ENCODE data around the gene SOAT2. TPM values are rescaled to one million over a fixed set of nuclear protein-coding genes. Genes with fewer than 3 reads are reported as not detected.

Gene SOAT2
- total RNA-seq, 1 donor from 2014 or later: not detected

GRCh38 chr12:53172352-53172751 lies 69.1 kb downstream of the SOAT2 start:
- no peak overlapping the region for H3K27ac Mint-ChIP-seq
- ATAC-seq (ENCODE audit: low read depth) (no peak), DNase-seq (no peak)
- H3K36me3 Mint-ChIP-seq (ENCODE audit: low read depth): peaks cover 17% of the 10 kb centered on the region
- ChIA-PET POLR2A (no interaction called here), CTCF (interaction anchor here (1.8 kb wide), 1 partner anchor 13 kb away, joined by 5 read pairs; no protein-coding TSS in a partner anchor)
- no peak overlapping the region for H3K4me3 Mint-ChIP-seq
- no peaks in the 10 kb centered on the region for H3K27me3 Mint-ChIP-seq
- intact Hi-C loops (cut with micrococcal nuclease): no loop called here
- H3K9me3 Mint-ChIP-seq: no peaks in the 10 kb centered on the region
- no peaks in the 10 kb centered on the region for H3K4me1 Mint-ChIP-seq
- TF ChIP-seq CTCF (IDR thresholded peaks at IDR 0.05): no peak

GRCh38 chr12:53173085-53173715 lies 69.9 kb downstream of the SOAT2 start:
- POLR2A ChIA-PET: no interaction called here
- intact Hi-C loops (cut with micrococcal nuclease): no loop called here
- ATAC-seq (ENCODE audit: low read depth) (no peak), DNase-seq (no peak)
- H3K4me3 Mint-ChIP-seq: no peak overlapping the region
- TF ChIP-seq CTCF (IDR thresholded peaks at IDR 0.05): no peak
- CTCF ChIA-PET: interaction anchor here (1.8 kb wide), 1 partner anchor 14 kb away, joined by 5 read pairs; no protein-coding TSS in a partner anchor
- H3K27ac Mint-ChIP-seq: no peak overlapping the region
- H3K36me3 Mint-ChIP-seq (ENCODE audit: low read depth): peaks cover 17% of the 10 kb centered on the region
- no peaks in the 10 kb centered on the region for H3K4me1 Mint-ChIP-seq
- no peaks in the 10 kb centered on the region for H3K9me3 Mint-ChIP-seq
- H3K27me3 Mint-ChIP-seq: no peaks in the 10 kb centered on the region

Other genes with a start within 250 kb of the SOAT2 start
- gene KRT8, start 198.4 kb upstream of the SOAT2 start, total RNA-seq: 0.33 and 0.34 TPM in 2 replicates
- 3.9 and 4.7 TPM in 2 replicates for gene KRT18, start 154.4 kb upstream of the SOAT2 start, total RNA-seq
- 726 and 733 TPM in 2 replicates for gene EIF4B, start 97.0 kb upstream of the SOAT2 start, total RNA-seq
- 0.29 and 1.5 TPM in 2 replicates for gene TNS2, start 53.4 kb upstream of the SOAT2 start, total RNA-seq
- gene SPRYD3, start 24.1 kb upstream of the SOAT2 start, total RNA-seq: 32.5 and 33.9 TPM in 2 replicates
- not detected in 2 replicates for gene IGFBP6, start 5.8 kb upstream of the SOAT2 start, total RNA-seq
- 64.4 and 67.2 TPM in 2 replicates for gene ZNF740, start 77.2 kb downstream of the SOAT2 start, total RNA-seq
- 25.7 and 34.6 TPM in 2 replicates for gene CSAD, start 77.4 kb downstream of the SOAT2 start, total RNA-seq
- 137 and 139 TPM in 2 replicates for gene ITGB7, start 103.8 kb downstream of the SOAT2 start, total RNA-seq
- 5.5 and 7.5 TPM in 2 replicates for gene RARG, start 128.7 kb downstream of the SOAT2 start, total RNA-seq
- gene ESPL1, start 164.8 kb downstream of the SOAT2 start, total RNA-seq: 6.2 and 8.2 TPM in 2 replicates
- gene PFDN5, start 192.1 kb downstream of the SOAT2 start, total RNA-seq: 486 and 578 TPM in 2 replicates
- 59.1 and 65.3 TPM in 2 replicates for gene MYG1, start 196.2 kb downstream of the SOAT2 start, total RNA-seq
- 57.3 and 72.1 TPM in 2 replicates for gene AAAS, start 218.1 kb downstream of the SOAT2 start, total RNA-seq
- gene SP7, start 232.9 kb downstream of the SOAT2 start, total RNA-seq: not detected in 2 replicates

Measured in activated B cell treated with CpG ODN at 0.5 μM for 24 hours (primary cell).